ENCODE measurements around the gene AGAP1. TPM values are rescaled to one million over a fixed set of nuclear protein-coding genes. Genes with fewer than 3 reads are reported as not detected.

The AGAP1 gene
- total RNA-seq, 2 experiments from 2014 or later: not detected

GRCh38 chr2:235607546-235608199, 113.8 kb downstream of the AGAP1 start:
- no peak overlapping the region for H3K4me2 ChIP-seq (ENCODE audit: low read length)
- no peak overlapping the region for H2AFZ ChIP-seq (ENCODE audit: low read length)
- H3K9me3 ChIP-seq (ENCODE audit: low read length): no peaks in the 10 kb centered on the region; the same call in 1 of the 2 replicates
- intact Hi-C loops (cut with micrococcal nuclease; ENCODE audit: unreplicated experiment): no loop called here
- ChIA-PET CTCF (ENCODE audit: unreplicated experiment) (interaction anchor here (0.5 kb wide), 1 partner anchor 1034 kb away, joined by 4 read pairs; no protein-coding TSS in a partner anchor), POLR2A (no interaction called here)
- no peak overlapping the region for H3K4me3 ChIP-seq (ENCODE audit: low read depth, low read length, poor library complexity, severe bottlenecking)
- H3K27ac ChIP-seq (ENCODE audit: low read depth, low read length, poor library complexity, severe bottlenecking): no peak overlapping the region
- no peaks in the 10 kb centered on the region for H3K4me1 ChIP-seq (ENCODE audit: insufficient read depth, low read length, poor library complexity, severe bottlenecking)
- H3K36me3 ChIP-seq (ENCODE audit: insufficient read depth, low read length): no peaks in the 10 kb centered on the region
- no peaks in the 10 kb centered on the region for H4K20me1 ChIP-seq (ENCODE audit: insufficient read depth, low read length)
- DNase-seq (ENCODE audit: low spot score): no peak
- TF ChIP-seq CTCF (conservative IDR thresholded peaks at IDR 0.05; ENCODE audit: low read length): no peak
- no peak for TF ChIP-seq EZH2phosphoT487 (IDR thresholded peaks at IDR 0.05; ENCODE audit: borderline replicate concordance, low read depth, low read length)
- no peaks in the 10 kb centered on the region for H3K9me2 ChIP-seq (ENCODE audit: insufficient read depth, low read length)
- no TSS peak for BruUV-seq (replicated peaks)
- no peaks in the 10 kb centered on the region for H3K79me2 ChIP-seq (ENCODE audit: insufficient read depth, low read depth, low read length)

GRCh38 chr2:235608200-235608887, 114.5 kb downstream of the AGAP1 start:
- no peaks in the 10 kb centered on the region; the same call in 1 of the 2 replicates for H3K9me3 ChIP-seq (ENCODE audit: low read length)
- DNase-seq (ENCODE audit: low spot score): no peak
- no peak for TF ChIP-seq EZH2phosphoT487 (IDR thresholded peaks at IDR 0.05; ENCODE audit: borderline replicate concordance, low read depth, low read length)
- TF ChIP-seq CTCF (conservative IDR thresholded peaks at IDR 0.05; ENCODE audit: low read length): no peak
- H3K4me3 ChIP-seq (ENCODE audit: low read depth, low read length, poor library complexity, severe bottlenecking): no peak overlapping the region
- H3K4me2 ChIP-seq (ENCODE audit: low read length): no peak overlapping the region
- intact Hi-C loops (cut with micrococcal nuclease; ENCODE audit: unreplicated experiment): no loop called here
- no peaks in the 10 kb centered on the region for H4K20me1 ChIP-seq (ENCODE audit: insufficient read depth, low read length)
- H3K79me2 ChIP-seq (ENCODE audit: insufficient read depth, low read depth, low read length): no peaks in the 10 kb centered on the region
- no peaks in the 10 kb centered on the region for H3K9me2 ChIP-seq (ENCODE audit: insufficient read depth, low read length)
- CTCF ChIA-PET (ENCODE audit: unreplicated experiment): interaction anchor here (0.5 kb wide), 1 partner anchor 1033 kb away, joined by 4 read pairs; no protein-coding TSS in a partner anchor
- no peak overlapping the region for H3K27ac ChIP-seq (ENCODE audit: low read depth, low read length, poor library complexity, severe bottlenecking)
- POLR2A ChIA-PET: no interaction called here
- no peaks in the 10 kb centered on the region for H3K4me1 ChIP-seq (ENCODE audit: insufficient read depth, low read length, poor library complexity, severe bottlenecking)
- H2AFZ ChIP-seq (ENCODE audit: low read length): no peak overlapping the region
- H3K36me3 ChIP-seq (ENCODE audit: insufficient read depth, low read length): no peaks in the 10 kb centered on the region
- no TSS peak for BruUV-seq (replicated peaks)

GRCh38 chr2:235609321-235609720, 115.5 kb downstream of the AGAP1 start:
- ChIA-PET POLR2A (no interaction called here), CTCF (ENCODE audit: unreplicated experiment) (no interaction called here)
- H3K4me1 ChIP-seq (ENCODE audit: insufficient read depth, low read length, poor library complexity, severe bottlenecking): no peaks in the 10 kb centered on the region
- no peak overlapping the region for H3K4me2 ChIP-seq (ENCODE audit: low read length)
- no peaks in the 10 kb centered on the region for H4K20me1 ChIP-seq (ENCODE audit: insufficient read depth, low read length)
- no peaks in the 10 kb centered on the region for H3K9me2 ChIP-seq (ENCODE audit: insufficient read depth, low read length)
- no peak for TF ChIP-seq CTCF (conservative IDR thresholded peaks at IDR 0.05; ENCODE audit: low read length)
- TF ChIP-seq EZH2phosphoT487 (IDR thresholded peaks at IDR 0.05; ENCODE audit: borderline replicate concordance, low read depth, low read length): no peak
- H2AFZ ChIP-seq (ENCODE audit: low read length): no peak overlapping the region
- no peaks in the 10 kb centered on the region for H3K36me3 ChIP-seq (ENCODE audit: insufficient read depth, low read length)
- DNase-seq (ENCODE audit: low spot score): no peak
- no peaks in the 10 kb centered on the region for H3K79me2 ChIP-seq (ENCODE audit: insufficient read depth, low read depth, low read length)
- H3K27ac ChIP-seq (ENCODE audit: low read depth, low read length, poor library complexity, severe bottlenecking): no peak overlapping the region
- no peak overlapping the region for H3K4me3 ChIP-seq (ENCODE audit: low read depth, low read length, poor library complexity, severe bottlenecking)
- intact Hi-C loops (cut with micrococcal nuclease; ENCODE audit: unreplicated experiment): no loop called here
- BruUV-seq (replicated peaks): no TSS peak
- H3K9me3 ChIP-seq (ENCODE audit: low read length): no peaks in the 10 kb centered on the region

Data from OCI-LY7 (cell line).